ENCODE results near the gene FXYD2. TPM values are rescaled to one million over a fixed set of nuclear protein-coding genes. Genes with fewer than 3 reads are reported as not detected.

Gene FXYD2
- total and polyA plus RNA-seq, 2 of the 8 experiments (the other 6 are each of a cell fraction or from before 2014, with no cell fraction given), result 0.89 to 1.1 TPM

DNA sequence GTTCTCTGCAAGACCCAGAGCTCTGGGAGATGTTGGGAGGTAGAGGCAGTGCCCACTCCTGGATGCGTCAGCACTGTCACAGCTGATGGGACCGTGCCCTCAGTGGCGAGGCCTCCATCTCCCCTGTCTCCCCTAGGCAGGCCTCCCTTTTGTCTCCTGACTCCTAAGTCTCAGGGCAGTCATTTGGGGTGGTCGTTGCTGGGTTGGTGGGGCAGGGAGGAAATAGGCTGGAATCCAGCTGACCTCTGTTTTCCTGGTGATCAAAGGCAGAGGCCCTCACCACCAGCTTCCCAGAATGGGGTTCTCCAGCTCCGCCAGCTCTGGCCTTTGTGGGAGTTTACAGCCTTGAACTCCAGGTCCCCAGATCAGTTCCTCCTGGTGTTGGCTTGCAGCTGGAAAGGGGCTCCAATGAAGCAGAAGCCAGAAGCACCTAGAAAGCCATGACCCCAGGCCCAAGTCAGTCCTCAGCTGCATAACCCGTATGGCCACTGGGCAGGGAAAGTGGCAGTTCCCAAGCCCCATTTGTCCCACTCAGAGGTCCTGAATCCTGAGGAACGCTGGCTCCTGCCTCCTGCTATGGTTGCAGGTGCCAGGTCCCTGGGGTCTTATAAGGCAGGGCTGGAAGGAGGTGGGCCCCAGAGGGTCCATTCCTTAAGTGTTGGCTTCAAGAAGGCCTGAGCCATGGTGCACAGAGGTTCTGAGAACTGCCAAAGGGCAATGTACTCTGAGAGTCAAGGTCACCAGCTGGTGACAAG, 7.3 kb upstream of the FXYD2 start (continued):
- TF ChIP-seq, protein P1, sequence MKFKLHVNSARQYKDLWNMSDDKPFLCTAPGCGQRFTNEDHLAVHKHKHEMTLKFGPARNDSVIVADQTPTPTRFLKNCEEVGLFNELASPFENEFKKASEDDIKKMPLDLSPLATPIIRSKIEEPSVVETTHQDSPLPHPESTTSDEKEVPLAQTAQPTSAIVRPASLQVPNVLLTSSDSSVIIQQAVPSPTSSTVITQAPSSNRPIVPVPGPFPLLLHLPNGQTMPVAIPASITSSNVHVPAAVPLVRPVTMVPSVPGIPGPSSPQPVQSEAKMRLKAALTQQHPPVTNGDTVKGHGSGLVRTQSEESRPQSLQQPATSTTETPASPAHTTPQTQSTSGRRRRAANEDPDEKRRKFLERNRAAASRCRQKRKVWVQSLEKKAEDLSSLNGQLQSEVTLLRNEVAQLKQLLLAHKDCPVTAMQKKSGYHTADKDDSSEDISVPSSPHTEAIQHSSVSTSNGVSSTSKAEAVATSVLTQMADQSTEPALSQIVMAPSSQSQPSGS (IDR thresholded peaks at IDR 0.05; ENCODE audit: low read length), result no peak
- TF ChIP-seq CHD1 (IDR thresholded peaks at IDR 0.05; ENCODE audit: low read depth, low read length), result no peak
- TF ChIP-seq POLR2A (IDR thresholded peaks at IDR 0.05; ENCODE audit: control extremely low read depth in 1 of 2, low read depth in 2 of 2, low read length in 2 of 2), result no peak
